ENCODE results near the gene ZNF486. TPM values are rescaled to one million over a fixed set of nuclear protein-coding genes. Genes with fewer than 3 reads are reported as not detected.
"Not testable (repeated sequence)": the region's sequence is repeated elsewhere in the genome, so short reads cannot be mapped to it uniquely, and the experiment has no call there.

The ZNF486 gene
- total RNA-seq, 3 donors from 2014 or later: 3.0 to 4.8 (median 4.8) TPM

- intact Hi-C loops (cut with DNase I, micrococcal nuclease): no loop called here
- peaks cover 4% of the 10 kb centered on the region for H3K9me3 ChIP-seq
- no peaks in the 10 kb centered on the region for H3K36me3 ChIP-seq (ENCODE audit: low read depth)
- DNase-seq (peak in 1 of 3 donors; percentile 9), ATAC-seq (peak; percentile 36)
- no peaks in the 10 kb centered on the region for H3K4me1 ChIP-seq (ENCODE audit: low read depth)
- no peak for TF ChIP-seq CTCF (IDR thresholded peaks at IDR 0.05)
- H3K4me3 ChIP-seq: peak overlapping the region; percentile 34
Measured at GRCh38 chr19:20167651-20168122, 673 bp downstream of the ZNF486 start.

GRCh38 chr19:20171285-20171684 is 4.3 kb downstream of the ZNF486 start:
- Histone ChIP-seq H3K4me3 (no peak overlapping the region), H3K36me3 (ENCODE audit: low read depth) (no peaks in the 10 kb centered on the region), H3K9me3 (peaks cover 13% of the 10 kb centered on the region), H3K4me1 (ENCODE audit: low read depth) (no peaks in the 10 kb centered on the region)
- intact Hi-C loops (cut with DNase I, micrococcal nuclease): no loop called here
- ATAC-seq (no peak), DNase-seq (no peak)
- no peak for TF ChIP-seq CTCF (IDR thresholded peaks at IDR 0.05)

GRCh38 chr19:20175848-20176247 is 8.8 kb downstream of the ZNF486 start:
- peaks cover 13% of the 10 kb centered on the region for H3K9me3 ChIP-seq
- H3K4me3 ChIP-seq; intact Hi-C loops (cut with DNase I, micrococcal nuclease); H3K36me3 ChIP-seq (ENCODE audit: low read depth); DNase-seq; ATAC-seq; H3K4me1 ChIP-seq (ENCODE audit: low read depth): not testable (repeated sequence)

- DNase-seq; H3K4me1 ChIP-seq (ENCODE audit: low read depth); intact Hi-C loops (cut with DNase I, micrococcal nuclease); H3K4me3 ChIP-seq; ATAC-seq; H3K9me3 ChIP-seq; H3K36me3 ChIP-seq (ENCODE audit: low read depth): not testable (repeated sequence)
Measured at GRCh38 chr19:20179956-20180355, 12.9 kb downstream of the ZNF486 start.

- Histone ChIP-seq H3K9me3 (no peaks in the 10 kb centered on the region), H3K4me3 (no peak overlapping the region), H3K36me3 (ENCODE audit: low read depth) (no peaks in the 10 kb centered on the region), H3K4me1 (ENCODE audit: low read depth) (no peaks in the 10 kb centered on the region)
- intact Hi-C loops (cut with DNase I, micrococcal nuclease): no loop called here
- ATAC-seq (no peak), DNase-seq (no peak)
- TF ChIP-seq CTCF (IDR thresholded peaks at IDR 0.05): no peak
Measured at GRCh38 chr19:20182222-20182785, 15.3 kb downstream of the ZNF486 start.

- intact Hi-C loops (cut with DNase I, micrococcal nuclease): no loop called here
- ATAC-seq: no peak
- Histone ChIP-seq H3K36me3 (ENCODE audit: low read depth) (no peaks in the 10 kb centered on the region), H3K9me3 (peaks cover 7% of the 10 kb centered on the region), H3K4me1 (ENCODE audit: low read depth) (no peaks in the 10 kb centered on the region), H3K4me3 (no peak overlapping the region)
- TF ChIP-seq CTCF (IDR thresholded peaks at IDR 0.05): no peak
- no peak for DNase-seq
Measured at GRCh38 chr19:20186174-20186573, 19.2 kb downstream of the ZNF486 start.

- TF ChIP-seq CTCF (IDR thresholded peaks at IDR 0.05): no peak
- ATAC-seq (no peak), DNase-seq (no peak)
- no peaks in the 10 kb centered on the region for H3K4me1 ChIP-seq (ENCODE audit: low read depth)
- peaks cover 88% of the 10 kb centered on the region for H3K9me3 ChIP-seq
- H3K36me3 ChIP-seq (ENCODE audit: low read depth): peaks cover 7% of the 10 kb centered on the region
- no peak overlapping the region for H3K4me3 ChIP-seq
- intact Hi-C loops (cut with DNase I, micrococcal nuclease): no loop called here
Measured at GRCh38 chr19:20197747-20198146, 30.7 kb downstream of the ZNF486 start.
